ENCODE results near the gene MYL4. TPM values are rescaled to one million over a fixed set of nuclear protein-coding genes. Genes with fewer than 3 reads are reported as not detected.
"Not testable (repeated sequence)": the region's sequence is repeated elsewhere in the genome, so short reads cannot be mapped to it uniquely, and the experiment has no call there.

Gene MYL4
- total and polyA plus RNA-seq, 2 donors (not counting 3 experiments of a cell fraction or from before 2014, with no cell fraction given): 2.0 to 2.1 TPM

DNA sequence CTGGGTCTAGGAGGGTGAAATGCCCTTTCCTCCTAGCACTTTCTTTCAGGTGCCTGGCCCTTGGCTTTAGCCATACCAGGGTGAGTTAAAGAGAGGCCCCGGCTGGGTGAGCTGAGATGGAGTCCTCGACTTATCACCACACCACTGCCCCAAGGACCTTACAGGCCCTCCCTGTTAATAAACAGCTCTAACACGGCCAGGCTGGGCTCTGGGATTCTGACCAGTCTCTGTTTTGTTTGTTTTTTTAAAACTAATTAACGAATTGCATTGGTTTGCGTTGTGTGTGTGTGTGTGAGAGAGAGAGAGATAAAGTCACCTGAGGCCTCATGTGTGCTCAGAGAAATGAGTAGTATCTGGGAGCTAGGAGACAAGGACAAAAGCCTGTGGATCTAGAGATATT, 14.3 kb downstream of the MYL4 start:
- H2AFZ ChIP-seq (ENCODE audit: low read depth, low read length): peak overlapping the region; percentile 11

DNA sequence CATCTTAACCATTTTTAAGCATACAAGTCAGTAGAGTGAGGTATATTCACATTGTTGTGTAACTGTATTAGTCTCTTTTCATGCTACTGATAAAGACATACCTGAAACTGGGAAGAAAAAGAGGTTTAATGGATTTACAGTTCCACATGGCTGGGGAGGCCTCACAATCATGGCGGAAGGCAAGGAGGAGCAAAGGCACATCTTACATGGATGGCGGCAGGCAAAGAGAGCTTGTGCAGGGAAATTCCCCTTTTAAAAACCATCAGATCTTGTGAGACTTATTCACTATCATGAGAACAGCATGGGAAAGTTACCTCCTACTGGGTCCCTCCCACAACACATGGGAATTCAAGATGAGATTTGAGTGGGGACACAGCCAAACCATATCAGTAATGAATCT, 14.9 kb downstream of the MYL4 start:
- BruUV-seq (replicated peaks); dilution Hi-C loops (cut with MboI; ENCODE audit: extremely low pct_ligation_motif_present, low sequenced_read_pairs): not testable (repeated sequence)
- CTCF ChIA-PET: interaction anchor here (1.3 kb wide), 1 partner anchor 35 kb away, joined by 3 read pairs; no protein-coding TSS in a partner anchor

More for the DNA sequence above, 14.3 kb downstream of the MYL4 start:
- no peaks in the 10 kb centered on the region for H3K36me3 ChIP-seq (ENCODE audit: control insufficient read depth in 2 of 2, extremely low read depth in 1 of 2, insufficient read depth in 2 of 2, low read length in 2 of 2)
- no peak for TF ChIP-seq MYC (IDR thresholded peaks at IDR 0.05; ENCODE audit: low read depth, low read length)
- TF ChIP-seq JUN (IDR thresholded peaks at IDR 0.05; ENCODE audit: borderline replicate concordance, insufficient read depth, insufficient read length, low read depth): no peak
- no peak for TF ChIP-seq POLR2A (IDR thresholded peaks at IDR 0.05; ENCODE audit: low read depth, low read length)
- TF ChIP-seq, protein P1, sequence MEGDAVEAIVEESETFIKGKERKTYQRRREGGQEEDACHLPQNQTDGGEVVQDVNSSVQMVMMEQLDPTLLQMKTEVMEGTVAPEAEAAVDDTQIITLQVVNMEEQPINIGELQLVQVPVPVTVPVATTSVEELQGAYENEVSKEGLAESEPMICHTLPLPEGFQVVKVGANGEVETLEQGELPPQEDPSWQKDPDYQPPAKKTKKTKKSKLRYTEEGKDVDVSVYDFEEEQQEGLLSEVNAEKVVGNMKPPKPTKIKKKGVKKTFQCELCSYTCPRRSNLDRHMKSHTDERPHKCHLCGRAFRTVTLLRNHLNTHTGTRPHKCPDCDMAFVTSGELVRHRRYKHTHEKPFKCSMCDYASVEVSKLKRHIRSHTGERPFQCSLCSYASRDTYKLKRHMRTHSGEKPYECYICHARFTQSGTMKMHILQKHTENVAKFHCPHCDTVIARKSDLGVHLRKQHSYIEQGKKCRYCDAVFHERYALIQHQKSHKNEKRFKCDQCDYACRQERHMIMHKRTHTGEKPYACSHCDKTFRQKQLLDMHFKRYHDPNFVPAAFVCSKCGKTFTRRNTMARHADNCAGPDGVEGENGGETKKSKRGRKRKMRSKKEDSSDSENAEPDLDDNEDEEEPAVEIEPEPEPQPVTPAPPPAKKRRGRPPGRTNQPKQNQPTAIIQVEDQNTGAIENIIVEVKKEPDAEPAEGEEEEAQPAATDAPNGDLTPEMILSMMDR (IDR thresholded peaks at IDR 0.05; ENCODE audit: extremely low read depth in 1 of 2, insufficient read depth in 1 of 2, low read depth in 1 of 2, low read length in 2 of 2): no peak
- TF ChIP-seq, protein P2, sequence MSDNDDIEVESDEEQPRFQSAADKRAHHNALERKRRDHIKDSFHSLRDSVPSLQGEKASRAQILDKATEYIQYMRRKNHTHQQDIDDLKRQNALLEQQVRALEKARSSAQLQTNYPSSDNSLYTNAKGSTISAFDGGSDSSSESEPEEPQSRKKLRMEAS (IDR thresholded peaks at IDR 0.05; ENCODE audit: insufficient read depth, insufficient read length): no peak
- TF ChIP-seq EZH2 (IDR thresholded peaks at IDR 0.05; ENCODE audit: borderline replicate concordance, low read depth, low read length, severe bottlenecking): no peak
- TF ChIP-seq FOS (IDR thresholded peaks at IDR 0.05; ENCODE audit: borderline replicate concordance, insufficient read depth, low read length): no peak
- TF ChIP-seq GATA2 (IDR thresholded peaks at IDR 0.05; ENCODE audit: insufficient read depth, insufficient read length, low read depth, low read length): no peak
- no peak for TF ChIP-seq POLR2AphosphoS5 (IDR thresholded peaks at IDR 0.05; ENCODE audit: insufficient read depth, low read depth, low read length)
- BruUV-seq (replicated peaks): TSS peak; percentile 9
- dilution Hi-C loops (cut with MboI; ENCODE audit: extremely low pct_ligation_motif_present, low sequenced_read_pairs): no loop called here
- intact Hi-C loops (cut with micrococcal nuclease): no loop called here
- DNase-seq (ENCODE audit: low read depth, low spot score) (no peak), FAIRE-seq (peak; percentile 69)
- H3K79me2 ChIP-seq (ENCODE audit: control insufficient read depth, insufficient read depth, low read length): no peaks in the 10 kb centered on the region
- H4K20me1 ChIP-seq (replicated peaks; ENCODE audit: control insufficient read depth, extremely low read depth, insufficient read depth, low read length): no peaks in the 10 kb centered on the region
- no peaks in the 10 kb centered on the region for H3K9me3 ChIP-seq (replicated peaks; ENCODE audit: control insufficient read depth, insufficient read depth, low read length)
- POLR2A ChIA-PET: no interaction called here
- no peak overlapping the region for H3K4me2 ChIP-seq (ENCODE audit: insufficient read depth, low read length)
- no peaks in the 10 kb centered on the region for H3K9me1 ChIP-seq (replicated peaks; ENCODE audit: control insufficient read depth, extremely low read depth, insufficient read depth, low read length)
- CTCF ChIA-PET: interaction anchor here (1.3 kb wide), 1 partner anchor 34 kb away, joined by 3 read pairs; no protein-coding TSS in a partner anchor
- H3K27me3 ChIP-seq (ENCODE audit: control insufficient read depth in 2 of 2, insufficient read depth in 2 of 2, low read length in 2 of 2): no peaks in the 10 kb centered on the region
- H3K4me1 ChIP-seq (ENCODE audit: control insufficient read depth, extremely low read depth, insufficient read depth, low read length): peaks cover 40% of the 10 kb centered on the region
- peak overlapping the region; percentile 67 for H3K27ac ChIP-seq (ENCODE audit: insufficient read depth, low read depth, low read length)
- no peak overlapping the region for H3K9ac ChIP-seq (replicated peaks; ENCODE audit: extremely low read depth, insufficient read depth, low read length)
- no peak overlapping the region for H3K4me3 ChIP-seq (replicated peaks in 1 of 3; ENCODE audit: insufficient read depth in 1 of 3, low read depth in 1 of 3, low read length in 3 of 3)

More for the DNA sequence above, 14.9 kb downstream of the MYL4 start:
- H3K4me1 ChIP-seq (ENCODE audit: control insufficient read depth, extremely low read depth, insufficient read depth, low read length): peaks cover 40% of the 10 kb centered on the region
- H3K9ac ChIP-seq (replicated peaks; ENCODE audit: extremely low read depth, insufficient read depth, low read length); H3K4me2 ChIP-seq (ENCODE audit: insufficient read depth, low read length); H3K9me1 ChIP-seq (replicated peaks; ENCODE audit: control insufficient read depth, extremely low read depth, insufficient read depth, low read length); H3K79me2 ChIP-seq (ENCODE audit: control insufficient read depth, insufficient read depth, low read length); H2AFZ ChIP-seq (ENCODE audit: low read depth, low read length); H3K27me3 ChIP-seq (ENCODE audit: control insufficient read depth in 2 of 2, insufficient read depth in 2 of 2, low read length in 2 of 2); intact Hi-C loops (cut with micrococcal nuclease); H3K4me3 ChIP-seq (replicated peaks in 1 of 3; ENCODE audit: insufficient read depth in 1 of 3, low read depth in 1 of 3, low read length in 3 of 3); FAIRE-seq; H3K36me3 ChIP-seq (ENCODE audit: control insufficient read depth in 2 of 2, extremely low read depth in 1 of 2, insufficient read depth in 2 of 2, low read length in 2 of 2); POLR2A ChIA-PET; DNase-seq (ENCODE audit: low read depth, low spot score); H4K20me1 ChIP-seq (replicated peaks; ENCODE audit: control insufficient read depth, extremely low read depth, insufficient read depth, low read length); H3K9me3 ChIP-seq (replicated peaks; ENCODE audit: control insufficient read depth, insufficient read depth, low read length): not testable (repeated sequence)
- peak overlapping the region; percentile 97 for H3K27ac ChIP-seq (ENCODE audit: insufficient read depth, low read depth, low read length)

All from endothelial cell of umbilical vein (primary cell).